Transverse colon (tissue), 4 donors: ENCODE data around the gene CHEK1.

Experiments
- EP300 ChIP-seq: sonication (generic); formaldehyde crosslinking; IDR thresholded peaks from one replicate; pipeline ENCODE4 v1.6.1; 2017; ENCODE audit warnings: antibody characterized with exemption, low read depth
- POLR2A ChIP-seq: fragments of 450-650 bp; IDR thresholded peaks from one replicate; pipeline ENCODE4 v1.6.1; 2016; ENCODE audit warnings: antibody characterized with exemption, mild to moderate bottlenecking, moderate library complexity
- POLR2AphosphoS5 ChIP-seq, 3 donors: sonication (generic); formaldehyde crosslinking; IDR thresholded peaks; one replicate each; pipeline ENCODE4 v1.6.1; 2016; ENCODE audit warnings: antibody characterized with exemption in 3 of 3
- TF ChIP-seq, protein P1 (sequence below), 5 experiments: fragments of 200-600 bp in 3 of 5; fragments of 450-650 bp in 2 of 5; sonication (generic) in 3 of 5; IDR thresholded peaks; 1 replicate in 2 of 5; 2 replicates in 3 of 5; pipeline ENCODE4 v1.5.1; 2016 to 2017; ENCODE audit warnings: antibody characterized with exemption in 5 of 5, inconsistent platforms in 3 of 5, mild to moderate bottlenecking in 2 of 5, moderate library complexity in 1 of 5

DNA sequence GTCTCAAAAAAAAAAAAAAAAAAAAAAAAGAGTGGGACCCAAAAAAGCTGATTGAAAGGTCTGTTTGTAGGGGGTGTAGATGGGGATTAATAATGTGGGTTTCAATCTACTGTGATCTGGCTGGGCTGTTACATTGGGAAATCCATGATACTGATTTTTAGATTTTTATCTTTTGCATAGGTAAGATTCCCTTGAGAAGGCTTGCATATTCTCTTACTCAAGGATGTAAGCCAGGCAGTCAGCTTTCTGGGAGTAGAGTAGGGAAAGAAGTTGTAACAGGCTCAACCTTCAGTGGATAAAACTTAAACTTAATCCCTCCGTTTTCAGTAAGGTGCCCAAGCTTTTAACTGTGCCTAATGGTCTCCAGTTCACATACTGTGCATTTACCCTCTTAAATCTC, 1.9 kb upstream of the CHEK1 start:
- TF ChIP-seq, protein P1, sequence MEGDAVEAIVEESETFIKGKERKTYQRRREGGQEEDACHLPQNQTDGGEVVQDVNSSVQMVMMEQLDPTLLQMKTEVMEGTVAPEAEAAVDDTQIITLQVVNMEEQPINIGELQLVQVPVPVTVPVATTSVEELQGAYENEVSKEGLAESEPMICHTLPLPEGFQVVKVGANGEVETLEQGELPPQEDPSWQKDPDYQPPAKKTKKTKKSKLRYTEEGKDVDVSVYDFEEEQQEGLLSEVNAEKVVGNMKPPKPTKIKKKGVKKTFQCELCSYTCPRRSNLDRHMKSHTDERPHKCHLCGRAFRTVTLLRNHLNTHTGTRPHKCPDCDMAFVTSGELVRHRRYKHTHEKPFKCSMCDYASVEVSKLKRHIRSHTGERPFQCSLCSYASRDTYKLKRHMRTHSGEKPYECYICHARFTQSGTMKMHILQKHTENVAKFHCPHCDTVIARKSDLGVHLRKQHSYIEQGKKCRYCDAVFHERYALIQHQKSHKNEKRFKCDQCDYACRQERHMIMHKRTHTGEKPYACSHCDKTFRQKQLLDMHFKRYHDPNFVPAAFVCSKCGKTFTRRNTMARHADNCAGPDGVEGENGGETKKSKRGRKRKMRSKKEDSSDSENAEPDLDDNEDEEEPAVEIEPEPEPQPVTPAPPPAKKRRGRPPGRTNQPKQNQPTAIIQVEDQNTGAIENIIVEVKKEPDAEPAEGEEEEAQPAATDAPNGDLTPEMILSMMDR (IDR thresholded peaks at IDR 0.05) = no peak
- TF ChIP-seq POLR2A = no peak
- no peak for TF ChIP-seq POLR2AphosphoS5 (IDR thresholded peaks at IDR 0.05)
- no peak for TF ChIP-seq EP300
